Osteocyte (in vitro differentiated cells): Measurements from ENCODE around the gene MSL3. TPM values are rescaled to one million over a fixed set of nuclear protein-coding genes. Genes with fewer than 3 reads are reported as not detected.

Source experiments
- DNase-seq: peaks from one replicate; pipeline ENCODE4 v3.0.0; 2021; ENCODE audit warnings: mixed read lengths; ENCODE audit not compliant: unreplicated experiment; ENCODE audit errors: extremely low spot score
- H3K27ac Mint-ChIP-seq: one replicate; pipeline ENCODE4 v1.8.0; 2021; ENCODE audit warnings: mild to moderate bottlenecking, mixed read lengths; ENCODE audit not compliant: unreplicated experiment
- H3K27me3 Mint-ChIP-seq: one replicate; pipeline ENCODE4 v1.8.0; 2021; ENCODE audit warnings: mixed read lengths; ENCODE audit not compliant: unreplicated experiment
- H3K36me3 Mint-ChIP-seq: one replicate; pipeline ENCODE4 v1.8.0; 2021; ENCODE audit warnings: mixed read lengths; ENCODE audit not compliant: unreplicated experiment
- H3K4me1 Mint-ChIP-seq: one replicate; pipeline ENCODE4 v1.8.0; 2021; ENCODE audit warnings: mixed read lengths; ENCODE audit not compliant: unreplicated experiment
- H3K4me3 Mint-ChIP-seq: one replicate; pipeline ENCODE4 v1.8.0; 2021; ENCODE audit warnings: mild to moderate bottlenecking, moderate library complexity, mixed read lengths; ENCODE audit not compliant: unreplicated experiment
- H3K9me3 Mint-ChIP-seq: one replicate; pipeline ENCODE4 v1.8.0; 2021; ENCODE audit warnings: mixed read lengths; ENCODE audit not compliant: unreplicated experiment
- total RNA-seq: library from RNA; stranded (reverse); gene quantifications from 2 replicates; pipeline ENCODE4 v1.2.1, GENCODE V29; 2021
- TF ChIP-seq, protein P1 (sequence below): fragments of 200-600 bp; sonication (generic); IDR thresholded peaks from 2 replicates; pipeline ENCODE4 v1.5.0; 2021; ENCODE audit warnings: antibody characterized with exemption, mild to moderate bottlenecking, moderate library complexity

MSL3 gene
- total RNA-seq, 1 donor from 2014 or later: 27.8 TPM

DNA sequence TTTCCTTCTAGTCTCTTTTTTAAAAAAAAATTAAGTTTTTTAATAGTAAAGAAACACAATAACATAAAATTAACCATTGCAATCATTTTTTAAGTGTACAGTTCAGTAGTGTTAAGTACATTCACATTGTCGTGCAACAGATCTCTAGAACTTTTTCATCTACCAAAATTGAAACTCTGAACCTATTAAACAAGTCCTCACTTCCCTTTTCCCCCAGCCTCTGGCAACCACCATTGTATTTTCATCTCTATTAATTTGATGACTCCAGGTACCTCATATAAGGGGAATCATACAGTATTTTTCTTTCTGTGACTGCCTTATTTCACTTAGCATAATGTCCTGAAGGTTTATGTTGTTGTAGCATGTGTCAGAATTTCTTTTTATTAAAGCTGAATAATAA lies 31.8 kb downstream of the MSL3 start:
- Mint-ChIP-seq H3K27me3 (peaks cover 4% of the 10 kb centered on the region), H3K4me3 (no peak overlapping the region), H3K9me3 (no peaks in the 10 kb centered on the region), H3K36me3 (no peaks in the 10 kb centered on the region), H3K4me1 (peaks cover 2% of the 10 kb centered on the region), H3K27ac (no peak overlapping the region)
- TF ChIP-seq, protein P1, sequence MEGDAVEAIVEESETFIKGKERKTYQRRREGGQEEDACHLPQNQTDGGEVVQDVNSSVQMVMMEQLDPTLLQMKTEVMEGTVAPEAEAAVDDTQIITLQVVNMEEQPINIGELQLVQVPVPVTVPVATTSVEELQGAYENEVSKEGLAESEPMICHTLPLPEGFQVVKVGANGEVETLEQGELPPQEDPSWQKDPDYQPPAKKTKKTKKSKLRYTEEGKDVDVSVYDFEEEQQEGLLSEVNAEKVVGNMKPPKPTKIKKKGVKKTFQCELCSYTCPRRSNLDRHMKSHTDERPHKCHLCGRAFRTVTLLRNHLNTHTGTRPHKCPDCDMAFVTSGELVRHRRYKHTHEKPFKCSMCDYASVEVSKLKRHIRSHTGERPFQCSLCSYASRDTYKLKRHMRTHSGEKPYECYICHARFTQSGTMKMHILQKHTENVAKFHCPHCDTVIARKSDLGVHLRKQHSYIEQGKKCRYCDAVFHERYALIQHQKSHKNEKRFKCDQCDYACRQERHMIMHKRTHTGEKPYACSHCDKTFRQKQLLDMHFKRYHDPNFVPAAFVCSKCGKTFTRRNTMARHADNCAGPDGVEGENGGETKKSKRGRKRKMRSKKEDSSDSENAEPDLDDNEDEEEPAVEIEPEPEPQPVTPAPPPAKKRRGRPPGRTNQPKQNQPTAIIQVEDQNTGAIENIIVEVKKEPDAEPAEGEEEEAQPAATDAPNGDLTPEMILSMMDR: no peak
- DNase-seq: no peak

DNA sequence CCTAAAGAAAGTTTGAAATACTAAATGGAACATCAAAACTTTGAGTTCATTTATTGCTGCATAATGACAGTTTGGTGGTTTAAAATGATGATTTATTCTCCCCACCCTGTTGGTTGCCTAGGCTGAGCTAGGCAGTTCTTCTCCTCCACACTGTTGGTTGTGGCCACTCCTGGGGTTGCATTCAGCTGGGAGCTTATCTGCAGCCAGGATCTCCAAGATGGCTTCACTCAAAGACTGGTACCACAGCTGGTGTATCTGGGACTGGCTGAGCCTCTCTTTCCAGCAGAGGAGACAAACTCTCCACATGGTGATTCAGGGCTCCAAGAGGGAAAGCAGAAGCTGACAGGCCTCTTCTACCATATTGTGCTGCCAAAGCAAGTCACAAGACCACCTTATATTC lies 33.1 kb downstream of the MSL3 start:
- H3K4me1 Mint-ChIP-seq: peaks cover 2% of the 10 kb centered on the region
- no peaks in the 10 kb centered on the region for H3K36me3 Mint-ChIP-seq
- no peak for DNase-seq
- H3K27me3 Mint-ChIP-seq: peaks cover 4% of the 10 kb centered on the region
- no peaks in the 10 kb centered on the region for H3K9me3 Mint-ChIP-seq
- no peak overlapping the region for H3K4me3 Mint-ChIP-seq
- TF ChIP-seq, protein P1: no peak
- no peak overlapping the region for H3K27ac Mint-ChIP-seq

DNA sequence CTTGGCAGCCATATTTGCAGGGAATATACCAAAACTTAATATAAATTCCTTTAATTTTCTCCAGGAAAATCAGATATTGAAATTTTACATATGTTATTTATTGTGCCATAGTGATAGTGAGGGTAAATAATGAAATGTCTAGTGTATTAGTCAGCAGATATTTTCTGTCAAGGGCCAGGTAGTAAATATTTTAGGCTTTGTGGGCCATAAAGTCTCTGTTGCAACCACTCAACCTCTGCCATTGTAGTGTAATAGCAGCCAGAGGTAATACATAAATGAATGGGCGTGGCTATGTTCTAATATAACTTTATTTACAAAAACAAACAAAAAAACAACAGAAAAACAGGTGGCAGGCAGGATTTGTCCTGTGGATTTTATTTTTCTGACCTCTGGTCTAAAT lies 33.5 kb downstream of the MSL3 start:
- H3K27ac Mint-ChIP-seq: no peak overlapping the region
- H3K4me1 Mint-ChIP-seq: peaks cover 2% of the 10 kb centered on the region
- H3K9me3 Mint-ChIP-seq: no peaks in the 10 kb centered on the region
- TF ChIP-seq, protein P1: no peak
- no peak overlapping the region for H3K4me3 Mint-ChIP-seq
- DNase-seq: no peak
- H3K36me3 Mint-ChIP-seq: no peaks in the 10 kb centered on the region
- H3K27me3 Mint-ChIP-seq: peaks cover 4% of the 10 kb centered on the region

DNA sequence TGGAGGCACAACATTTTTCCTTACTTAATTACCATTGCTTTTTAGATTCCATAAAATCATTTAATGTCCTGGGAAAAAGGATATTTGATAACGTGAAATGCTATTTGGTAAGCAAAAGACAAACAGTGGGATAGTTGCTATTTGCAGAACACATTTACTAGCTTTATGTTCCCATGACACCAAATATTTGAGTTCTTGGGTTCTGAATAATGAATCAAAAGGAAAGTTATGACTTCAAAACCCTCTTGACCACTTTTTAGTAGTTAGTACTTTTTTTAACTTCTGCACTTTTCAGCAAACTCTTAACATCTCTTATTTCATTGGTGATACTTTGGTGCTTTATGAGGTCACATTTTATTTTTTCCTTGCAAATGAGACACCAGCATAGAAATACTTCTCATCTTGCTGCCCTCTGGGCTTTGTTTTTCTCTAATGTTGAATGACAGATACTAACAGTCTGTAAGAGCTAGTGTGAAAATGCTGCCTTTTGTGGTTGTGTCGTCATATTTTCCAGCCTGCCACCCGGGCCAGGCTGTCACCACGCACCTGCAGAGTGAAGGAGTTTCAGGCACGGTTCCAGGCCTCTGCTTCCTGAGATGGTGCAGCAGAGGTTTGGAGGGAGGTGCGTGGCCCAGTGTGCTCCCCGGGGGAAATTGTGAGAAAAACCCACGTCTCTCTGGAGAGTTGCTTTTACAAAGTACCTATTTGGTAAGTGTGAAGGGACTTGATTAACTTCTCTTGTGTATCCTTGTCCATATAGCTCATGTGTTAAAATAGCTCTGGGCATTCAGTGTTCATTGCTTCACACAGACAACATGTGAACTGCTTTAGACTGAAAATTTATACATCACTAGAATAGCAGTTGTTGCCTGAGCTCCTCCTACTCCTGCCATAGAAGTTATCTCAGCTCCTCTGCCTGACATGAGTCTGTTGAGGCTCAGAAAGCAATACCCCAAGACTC lies 34.7 kb downstream of the MSL3 start:
- Mint-ChIP-seq H3K36me3 (no peaks in the 10 kb centered on the region), H3K9me3 (no peaks in the 10 kb centered on the region), H3K4me3 (no peak overlapping the region), H3K27ac (no peak overlapping the region), H3K27me3 (no peaks in the 10 kb centered on the region), H3K4me1 (no peaks in the 10 kb centered on the region)
- DNase-seq: no peak
- TF ChIP-seq, protein P1: no peak

DNA sequence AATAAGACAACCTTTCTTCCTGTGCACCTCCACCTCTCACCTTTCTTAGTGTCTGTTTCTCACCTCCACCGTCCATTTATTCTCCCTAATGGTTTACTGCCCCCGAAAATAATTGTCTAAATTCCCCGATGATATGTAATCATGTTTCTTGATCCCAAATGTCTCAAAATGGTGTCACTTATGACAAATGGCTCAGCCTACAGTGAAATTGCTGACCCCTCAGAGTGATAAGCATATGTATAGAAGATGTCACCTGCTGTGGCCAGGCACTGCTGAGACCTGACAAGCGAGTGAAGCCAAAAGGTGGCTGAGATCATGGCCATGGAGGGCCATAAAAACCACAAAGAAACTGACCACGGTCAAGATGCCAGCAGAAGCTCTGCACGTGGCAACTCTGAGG lies 35.7 kb downstream of the MSL3 start:
- Mint-ChIP-seq H3K9me3 (no peaks in the 10 kb centered on the region), H3K4me3 (no peak overlapping the region), H3K27ac (no peak overlapping the region), H3K36me3 (no peaks in the 10 kb centered on the region), H3K4me1 (no peaks in the 10 kb centered on the region), H3K27me3 (no peaks in the 10 kb centered on the region)
- DNase-seq: no peak
- TF ChIP-seq, protein P1: no peak
